A549 (cell line): ENCODE data around the gene TRIM4.

Experiments used
- EP300 ChIP-seq, 2 experiments: fragments of >200 bp; sonication (Bioruptor Twin); formaldehyde crosslinking; IDR thresholded peaks; 2 replicates in 1 of 2; 3 replicates in 1 of 2; pipeline ENCODE4 v1.6.1; 2016 to 2017
- MAZ ChIP-seq: fragments of 150-350 bp; IDR thresholded peaks from 2 replicates; pipeline ENCODE4 v1.6.1; 2014; ENCODE audit warnings: antibody characterized with exemption, low read depth, low read length, borderline replicate concordance
- PHF8 ChIP-seq: fragments of 200-600 bp; sonication (generic); IDR thresholded peaks from 2 replicates; pipeline ENCODE4 v1.6.1; 2016; ENCODE audit warnings: low read depth, mild to moderate bottlenecking, antibody characterized with exemption, moderate library complexity, borderline replicate concordance
- POLR2A ChIP-seq: IDR thresholded peaks from 2 replicates; pipeline ENCODE4 v1.6.1; 2012; ENCODE audit warnings: mild to moderate bottlenecking, low read length
- RFX5 ChIP-seq: fragments of 450-650 bp; IDR thresholded peaks from 2 replicates; pipeline ENCODE4 v1.7.1; 2014; ENCODE audit warnings: antibody characterized with exemption, mild to moderate bottlenecking, moderate library complexity
- ZFP36 ChIP-seq: fragments of 450-650 bp; IDR thresholded peaks from 2 replicates; pipeline ENCODE4 v1.6.1; 2014; ENCODE audit warnings: borderline replicate concordance; ENCODE audit not compliant: partially characterized antibody
- TF ChIP-seq, protein P1 (sequence below): fragments of >200 bp; sonication (Bioruptor Twin); formaldehyde crosslinking; IDR thresholded peaks from 3 replicates; pipeline ENCODE4 v1.5.1; 2016
- TF ChIP-seq, protein P2 (sequence below): fragments of 250-450 bp; sonication (Bioruptor Pico); IDR thresholded peaks from 2 replicates; pipeline ENCODE4 v1.5.0; 2021; ENCODE audit warnings: mild to moderate bottlenecking, moderate library complexity, borderline replicate concordance

DNA sequence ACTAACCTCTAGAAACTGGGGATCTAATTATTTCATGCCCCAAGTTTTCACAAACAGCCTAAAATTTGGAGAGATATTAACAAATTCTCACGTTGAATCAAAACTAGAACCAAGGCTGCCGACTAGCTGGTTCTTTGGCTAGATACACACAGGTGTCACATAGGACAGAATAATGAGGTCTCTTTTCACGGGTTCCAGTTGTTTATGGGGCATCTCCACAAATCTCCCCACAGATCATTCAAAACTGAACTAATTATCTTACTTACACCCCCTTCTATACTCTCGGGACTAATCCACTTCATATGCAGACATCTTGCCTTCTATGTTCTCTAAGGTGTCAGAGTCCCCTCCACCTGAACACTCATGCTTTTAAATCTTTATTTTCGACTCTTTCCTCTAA, 26.1 kb downstream of the TRIM4 start:
- TF ChIP-seq, protein P1, sequence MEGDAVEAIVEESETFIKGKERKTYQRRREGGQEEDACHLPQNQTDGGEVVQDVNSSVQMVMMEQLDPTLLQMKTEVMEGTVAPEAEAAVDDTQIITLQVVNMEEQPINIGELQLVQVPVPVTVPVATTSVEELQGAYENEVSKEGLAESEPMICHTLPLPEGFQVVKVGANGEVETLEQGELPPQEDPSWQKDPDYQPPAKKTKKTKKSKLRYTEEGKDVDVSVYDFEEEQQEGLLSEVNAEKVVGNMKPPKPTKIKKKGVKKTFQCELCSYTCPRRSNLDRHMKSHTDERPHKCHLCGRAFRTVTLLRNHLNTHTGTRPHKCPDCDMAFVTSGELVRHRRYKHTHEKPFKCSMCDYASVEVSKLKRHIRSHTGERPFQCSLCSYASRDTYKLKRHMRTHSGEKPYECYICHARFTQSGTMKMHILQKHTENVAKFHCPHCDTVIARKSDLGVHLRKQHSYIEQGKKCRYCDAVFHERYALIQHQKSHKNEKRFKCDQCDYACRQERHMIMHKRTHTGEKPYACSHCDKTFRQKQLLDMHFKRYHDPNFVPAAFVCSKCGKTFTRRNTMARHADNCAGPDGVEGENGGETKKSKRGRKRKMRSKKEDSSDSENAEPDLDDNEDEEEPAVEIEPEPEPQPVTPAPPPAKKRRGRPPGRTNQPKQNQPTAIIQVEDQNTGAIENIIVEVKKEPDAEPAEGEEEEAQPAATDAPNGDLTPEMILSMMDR = no peak
- TF ChIP-seq MAZ = no peak
- no peak for TF ChIP-seq EP300 (IDR thresholded peaks at IDR 0.05)
- TF ChIP-seq PHF8 = no peak
- no peak for TF ChIP-seq ZFP36
- TF ChIP-seq POLR2A = no peak
- TF ChIP-seq, protein P2, sequence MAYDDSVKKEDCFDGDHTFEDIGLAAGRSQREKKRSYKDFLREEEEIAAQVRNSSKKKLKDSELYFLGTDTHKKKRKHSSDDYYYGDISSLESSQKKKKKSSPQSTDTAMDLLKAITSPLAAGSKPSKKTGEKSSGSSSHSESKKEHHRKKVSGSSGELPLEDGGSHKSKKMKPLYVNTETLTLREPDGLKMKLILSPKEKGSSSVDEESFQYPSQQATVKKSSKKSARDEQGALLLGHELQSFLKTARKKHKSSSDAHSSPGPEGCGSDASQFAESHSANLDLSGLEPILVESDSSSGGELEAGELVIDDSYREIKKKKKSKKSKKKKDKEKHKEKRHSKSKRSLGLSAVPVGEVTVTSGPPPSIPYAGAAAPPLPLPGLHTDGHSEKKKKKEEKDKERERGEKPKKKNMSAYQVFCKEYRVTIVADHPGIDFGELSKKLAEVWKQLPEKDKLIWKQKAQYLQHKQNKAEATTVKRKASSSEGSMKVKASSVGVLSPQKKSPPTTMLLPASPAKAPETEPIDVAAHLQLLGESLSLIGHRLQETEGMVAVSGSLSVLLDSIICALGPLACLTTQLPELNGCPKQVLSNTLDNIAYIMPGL = no peak
- no peak for TF ChIP-seq RFX5
